Adrenal gland (tissue), 12 donors: Measurements from ENCODE around the gene KIF2A. TPM values are rescaled to one million over a fixed set of nuclear protein-coding genes. Genes with fewer than 3 reads are reported as not detected.

ENCODE experiments used
- DNase-seq, 7 donors: peaks; one replicate each; pipeline ENCODE4 v3.0.0-alpha.2; 2019 to 2020
- H3K27ac ChIP-seq, 5 donors: fragments of 200-600 bp; sonication (generic) in 4 of 5; 1 replicate in 3 of 5; 2 replicates in 2 of 5; pipeline versions ENCODE4 v1.5.1 to v1.8.0; 2016 to 2020; ENCODE audit warnings: mild to moderate bottlenecking in 1 of 5
- H3K27me3 ChIP-seq: fragments of 200-600 bp; 2 replicates; pipeline ENCODE4 v1.8.0; 2021
- H3K36me3 ChIP-seq, 2 donors: fragments of 200-600 bp; replicated peaks in 1 of 2; 1 replicate in 1 of 2; 2 replicates in 1 of 2; pipeline versions ENCODE4 v1.5.1 to v1.8.0; 2018 to 2022
- H3K4me1 ChIP-seq, 2 donors: fragments of 200-600 bp; replicated peaks in 1 of 2; 1 replicate in 1 of 2; 2 replicates in 1 of 2; pipeline versions ENCODE4 v1.5.1 to v1.8.0; 2018 to 2021
- H3K4me3 ChIP-seq, 4 donors: fragments of 200-600 bp; sonication (generic) in 3 of 4; one replicate each; pipeline ENCODE4 v1.5.1; 2016 to 2018
- H3K9me3 ChIP-seq, 3 donors: fragments of 200-600 bp; sonication (generic) in 1 of 3; replicated peaks in 1 of 3; 1 replicate in 2 of 3; 2 replicates in 1 of 3; pipeline versions ENCODE4 v1.5.1 to v1.8.0; 2016 to 2021
- POLR2A ChIP-seq, 2 donors: fragments of 450-650 bp; IDR thresholded peaks; one replicate each; pipeline ENCODE4 v1.6.1; 2017; ENCODE audit warnings: antibody characterized with exemption in 2 of 2, mild to moderate bottlenecking in 2 of 2, moderate library complexity in 1 of 2
- WGBS, 4 donors: extraction: QIAGEN DNeasy Blood & Tissue Kit in 2 of 4; methylation state at CpG; one replicate each; pipeline versions ENCODE4 v1.1.5 to v1.1.7; 2013 to 2017; 5-methylcytosine and 5-hydroxymethylcytosine counted together
- intact Hi-C, 2 donors: fragments of 100-400 bp; cut with DNase I; formaldehyde crosslinking; loops; one replicate each; pipeline versions ENCODE4 v1.14.1 to v1.15.0; 2022 to 2023
- polyA plus RNA-seq, 3 donors: library from polyadenylated mRNA; stranded (reverse); fragments of 200-250 nt in 2 of 3; fragments of 350-450 nt in 1 of 3; fragmentation: Illumina TruSeq in 1 of 3; extraction: RNeasy Lipid Tissue Mini Kit (QIAGEN cat#74804) in 1 of 3; gene quantifications; one replicate each; pipeline ENCODE4 v1.2.3, GENCODE V29; 2013 to 2014
- total RNA-seq, 9 donors: library from RNA; depleted of rRNA in 4 of 9; stranded (reverse); fragments of >200 nt in 4 of 9; fragments of 120-200 nt in 1 of 9; fragmentation: NEBNext Ultra II Directional in 1 of 9; extraction: Animal tissue kit (Norgen Biotek cat#: 25700) in 1 of 9; gene quantifications; one replicate each; pipeline versions ENCODE4 v1.1.0 to v1.2.4, GENCODE V29; 2013 to 2023
- TF ChIP-seq, protein P1 (sequence below), 6 experiments: fragments of 450-650 bp in 4 of 6; fragments of 200-600 bp in 2 of 6; sonication (generic) in 1 of 6; IDR thresholded peaks; 1 replicate in 5 of 6; 2 replicates in 1 of 6; pipeline versions ENCODE4 v1.5.1 to v1.8.0; 2016 to 2021; ENCODE audit warnings: antibody characterized with exemption in 6 of 6, mild to moderate bottlenecking in 2 of 6, moderate library complexity in 1 of 6
- donor health status: healthy with polysubstance abuse.
- donor health status: Bipolar disorder and iron deficiency.
- donor health status: DM: yes; HTN: yes; CAD: no.
- donor health status: DM: no; HTN: no; CAD: no.
- donor health status: DM: no; HTN: no; CAD: no.
- donor health status: DM: yes; HTN: yes; CAD: no.

The KIF2A gene
- total and polyA plus RNA-seq, 12 donors, result 2.1 to 50.2 (median 24.2) TPM

- DNase-seq, result no peak
- no peaks in the 10 kb centered on the region for H3K27me3 ChIP-seq
- intact Hi-C loops, result no loop called here
- 94 to 100% (median 96%) methylated on average over 3 of the region's 3 CpGs for WGBS, 4 donors
- H3K27ac ChIP-seq, result no peak overlapping the region
- no peak overlapping the region for H3K4me3 ChIP-seq
- no peaks in the 10 kb centered on the region for H3K4me1 ChIP-seq
- H3K9me3 ChIP-seq, result no peaks in the 10 kb centered on the region
- peaks cover 4 to 26% of the 10 kb centered on the region in 2 donors for H3K36me3 ChIP-seq
- no peak for TF ChIP-seq POLR2A (IDR thresholded peaks at IDR 0.05)
- TF ChIP-seq, protein P1, sequence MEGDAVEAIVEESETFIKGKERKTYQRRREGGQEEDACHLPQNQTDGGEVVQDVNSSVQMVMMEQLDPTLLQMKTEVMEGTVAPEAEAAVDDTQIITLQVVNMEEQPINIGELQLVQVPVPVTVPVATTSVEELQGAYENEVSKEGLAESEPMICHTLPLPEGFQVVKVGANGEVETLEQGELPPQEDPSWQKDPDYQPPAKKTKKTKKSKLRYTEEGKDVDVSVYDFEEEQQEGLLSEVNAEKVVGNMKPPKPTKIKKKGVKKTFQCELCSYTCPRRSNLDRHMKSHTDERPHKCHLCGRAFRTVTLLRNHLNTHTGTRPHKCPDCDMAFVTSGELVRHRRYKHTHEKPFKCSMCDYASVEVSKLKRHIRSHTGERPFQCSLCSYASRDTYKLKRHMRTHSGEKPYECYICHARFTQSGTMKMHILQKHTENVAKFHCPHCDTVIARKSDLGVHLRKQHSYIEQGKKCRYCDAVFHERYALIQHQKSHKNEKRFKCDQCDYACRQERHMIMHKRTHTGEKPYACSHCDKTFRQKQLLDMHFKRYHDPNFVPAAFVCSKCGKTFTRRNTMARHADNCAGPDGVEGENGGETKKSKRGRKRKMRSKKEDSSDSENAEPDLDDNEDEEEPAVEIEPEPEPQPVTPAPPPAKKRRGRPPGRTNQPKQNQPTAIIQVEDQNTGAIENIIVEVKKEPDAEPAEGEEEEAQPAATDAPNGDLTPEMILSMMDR (IDR thresholded peaks at IDR 0.05), result no peak
Observed at GRCh38 chr5:62373382-62373781, 67.4 kb downstream of the KIF2A start.

DNA sequence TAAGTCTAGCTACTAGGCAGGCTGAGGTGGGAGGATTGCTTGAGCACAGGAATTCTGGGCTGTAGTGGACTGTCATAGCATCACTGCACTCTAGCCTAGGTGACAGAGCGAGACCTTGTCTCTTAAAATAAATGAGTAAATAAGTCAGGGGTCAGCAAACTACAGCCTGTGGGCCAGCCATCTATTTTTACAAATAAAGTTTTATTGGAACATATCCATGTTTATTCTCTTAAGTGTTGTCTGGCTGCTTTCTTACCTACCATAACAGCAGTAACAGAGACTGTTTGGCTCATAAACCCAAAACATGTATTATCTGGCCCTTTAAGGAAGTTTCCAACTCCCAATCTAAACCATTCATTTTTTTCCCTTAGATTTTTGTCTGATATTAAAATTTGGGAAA is 68.1 kb downstream of the KIF2A start:
- no peak overlapping the region for H3K27ac ChIP-seq
- WGBS, 4 donors, result 86 to 100% (median 97%) methylated on average over 1 of the region's 1 CpG
- no peak overlapping the region for H3K4me3 ChIP-seq
- TF ChIP-seq, protein P1 (IDR thresholded peaks at IDR 0.05), result no peak
- no peak for TF ChIP-seq POLR2A (IDR thresholded peaks at IDR 0.05)
- H3K27me3 ChIP-seq, result no peaks in the 10 kb centered on the region
- DNase-seq, result no peak
- intact Hi-C loops, result no loop called here
- H3K9me3 ChIP-seq, result no peaks in the 10 kb centered on the region
- H3K4me1 ChIP-seq, result no peaks in the 10 kb centered on the region
- peaks cover 4 to 30% of the 10 kb centered on the region in 2 donors for H3K36me3 ChIP-seq

DNA sequence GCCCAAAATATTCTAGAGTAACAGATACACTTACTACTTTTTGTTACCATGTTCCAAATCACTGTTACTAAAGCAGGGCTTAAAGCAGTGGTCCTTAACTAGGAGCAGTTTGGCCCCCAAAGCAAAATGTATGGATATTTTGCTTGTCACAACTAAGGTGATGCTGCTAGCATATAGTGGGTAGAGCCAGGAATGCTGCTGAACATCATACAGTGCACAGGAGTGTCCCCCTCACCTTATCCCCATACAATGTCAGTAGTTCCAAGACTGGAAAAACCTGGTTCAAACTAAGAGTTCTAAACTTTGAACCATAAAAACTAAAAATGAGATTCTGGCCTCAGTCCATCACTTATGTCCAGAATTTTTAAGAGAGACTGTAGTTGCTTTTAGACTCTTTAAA is 69.6 kb downstream of the KIF2A start:
- Histone ChIP-seq H3K36me3 (peaks cover 4 to 35% of the 10 kb centered on the region in 2 donors), H3K27ac (no peak overlapping the region), H3K27me3 (no peaks in the 10 kb centered on the region), H3K4me3 (no peak overlapping the region), H3K9me3 (no peaks in the 10 kb centered on the region), H3K4me1 (no peaks in the 10 kb centered on the region)
- no peak for DNase-seq
- intact Hi-C loops, result no loop called here
- TF ChIP-seq, protein P1 (IDR thresholded peaks at IDR 0.05), result no peak
- no peak for TF ChIP-seq POLR2A (IDR thresholded peaks at IDR 0.05)

DNA sequence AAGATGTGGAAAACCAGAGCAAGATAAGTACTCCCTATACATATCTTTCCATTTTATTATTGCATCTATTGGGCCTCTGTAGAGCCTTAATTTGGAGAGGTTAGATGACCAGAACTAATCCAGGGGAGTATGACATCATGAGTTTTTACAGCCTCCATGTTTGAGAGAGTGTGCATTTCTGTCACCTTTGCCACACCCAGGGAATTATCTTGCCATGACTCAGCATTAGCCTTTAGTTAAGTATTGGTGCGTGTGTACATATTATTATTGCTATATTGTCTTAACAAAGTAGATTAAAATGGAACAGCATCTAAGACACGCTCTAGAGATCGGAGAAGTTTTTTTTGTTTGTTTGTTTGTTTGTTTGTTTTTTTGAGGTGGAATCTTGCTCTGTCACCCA is 70.1 kb downstream of the KIF2A start:
- TF ChIP-seq, protein P1 (IDR thresholded peaks at IDR 0.05), result no peak
- TF ChIP-seq POLR2A (IDR thresholded peaks at IDR 0.05), result no peak
- H3K27ac ChIP-seq, result no peak overlapping the region
- no peak for DNase-seq
- no peak overlapping the region for H3K4me3 ChIP-seq
- H3K9me3 ChIP-seq, result no peaks in the 10 kb centered on the region
- H3K27me3 ChIP-seq, result no peaks in the 10 kb centered on the region
- 94 to 96% (median 96%) methylated on average over 3 of the region's 3 CpGs for WGBS, 4 donors
- peaks cover 4 to 38% of the 10 kb centered on the region in 2 donors for H3K36me3 ChIP-seq
- intact Hi-C loops, result no loop called here
- H3K4me1 ChIP-seq, result no peaks in the 10 kb centered on the region
